Loucy (cell line): ENCODE results near the gene CTAG2.

Experiments
- EZH2phosphoT487 ChIP-seq: fragments of 200-600 bp; IDR thresholded peaks from 2 replicates; pipeline ENCODE4 v1.6.1; 2018; ENCODE audit warnings: antibody characterized with exemption, mild to moderate bottlenecking, moderate library complexity, borderline replicate concordance
- TF ChIP-seq, protein P1 (sequence below): fragments of 200-600 bp; sonication (generic); conservative IDR thresholded peaks from 2 replicates; pipeline ENCODE4 v1.5.1; 2014; ENCODE audit warnings: mild to moderate bottlenecking, antibody characterized with exemption, low read length

DNA sequence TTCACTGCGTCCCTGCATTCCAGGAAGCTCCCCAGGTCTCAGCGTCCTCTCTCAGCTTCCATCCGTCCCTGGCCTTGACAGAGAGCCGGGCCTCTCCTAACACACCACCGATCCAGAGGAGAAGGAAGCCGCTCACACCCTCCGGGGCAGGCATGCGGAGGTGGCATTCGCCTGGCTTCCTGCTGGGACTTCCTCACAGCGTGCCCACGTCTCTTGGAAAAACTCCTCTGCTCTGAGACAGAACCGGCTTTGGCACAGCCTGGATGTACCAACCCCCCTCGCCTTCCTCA lies 3.2 kb downstream of the CTAG2 start:
- TF ChIP-seq, protein P1, sequence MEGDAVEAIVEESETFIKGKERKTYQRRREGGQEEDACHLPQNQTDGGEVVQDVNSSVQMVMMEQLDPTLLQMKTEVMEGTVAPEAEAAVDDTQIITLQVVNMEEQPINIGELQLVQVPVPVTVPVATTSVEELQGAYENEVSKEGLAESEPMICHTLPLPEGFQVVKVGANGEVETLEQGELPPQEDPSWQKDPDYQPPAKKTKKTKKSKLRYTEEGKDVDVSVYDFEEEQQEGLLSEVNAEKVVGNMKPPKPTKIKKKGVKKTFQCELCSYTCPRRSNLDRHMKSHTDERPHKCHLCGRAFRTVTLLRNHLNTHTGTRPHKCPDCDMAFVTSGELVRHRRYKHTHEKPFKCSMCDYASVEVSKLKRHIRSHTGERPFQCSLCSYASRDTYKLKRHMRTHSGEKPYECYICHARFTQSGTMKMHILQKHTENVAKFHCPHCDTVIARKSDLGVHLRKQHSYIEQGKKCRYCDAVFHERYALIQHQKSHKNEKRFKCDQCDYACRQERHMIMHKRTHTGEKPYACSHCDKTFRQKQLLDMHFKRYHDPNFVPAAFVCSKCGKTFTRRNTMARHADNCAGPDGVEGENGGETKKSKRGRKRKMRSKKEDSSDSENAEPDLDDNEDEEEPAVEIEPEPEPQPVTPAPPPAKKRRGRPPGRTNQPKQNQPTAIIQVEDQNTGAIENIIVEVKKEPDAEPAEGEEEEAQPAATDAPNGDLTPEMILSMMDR, result no peak
- no peak for TF ChIP-seq EZH2phosphoT487
